GM18870 (cell line): ENCODE measurements around the gene GKN2.
"Not testable (repeated sequence)": the region's sequence is repeated elsewhere in the genome, so short reads cannot be mapped to it uniquely, and the experiment has no call there.

Experiments used
- ATAC-seq: cut with Tn5 transposase; IDR thresholded peaks from one replicate; pipeline ENCODE4 v1.9.1; 2021; ENCODE audit warnings: moderate library complexity; ENCODE audit not compliant: unreplicated experiment

GKN2 gene

DNA sequence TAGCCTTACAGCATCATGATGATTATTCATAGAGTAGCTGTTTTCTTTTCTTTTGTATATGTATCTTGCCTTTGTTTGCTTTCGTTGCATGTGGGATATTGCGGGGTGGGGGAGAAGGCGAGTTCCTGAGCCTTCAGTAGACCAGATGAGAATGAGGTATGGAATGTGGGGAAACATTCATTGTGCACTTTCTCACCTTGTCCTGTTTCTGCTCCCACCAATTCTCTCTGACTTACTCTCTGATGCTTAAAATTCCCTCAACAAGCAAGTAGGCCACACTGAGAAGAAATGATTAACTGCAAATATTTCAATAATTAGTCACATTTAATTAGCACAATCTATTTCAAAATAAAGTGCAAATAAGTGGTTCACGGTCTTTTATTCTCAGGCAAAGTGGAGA is 31.0 kb downstream of the GKN2 start:
- no peak for ATAC-seq

DNA sequence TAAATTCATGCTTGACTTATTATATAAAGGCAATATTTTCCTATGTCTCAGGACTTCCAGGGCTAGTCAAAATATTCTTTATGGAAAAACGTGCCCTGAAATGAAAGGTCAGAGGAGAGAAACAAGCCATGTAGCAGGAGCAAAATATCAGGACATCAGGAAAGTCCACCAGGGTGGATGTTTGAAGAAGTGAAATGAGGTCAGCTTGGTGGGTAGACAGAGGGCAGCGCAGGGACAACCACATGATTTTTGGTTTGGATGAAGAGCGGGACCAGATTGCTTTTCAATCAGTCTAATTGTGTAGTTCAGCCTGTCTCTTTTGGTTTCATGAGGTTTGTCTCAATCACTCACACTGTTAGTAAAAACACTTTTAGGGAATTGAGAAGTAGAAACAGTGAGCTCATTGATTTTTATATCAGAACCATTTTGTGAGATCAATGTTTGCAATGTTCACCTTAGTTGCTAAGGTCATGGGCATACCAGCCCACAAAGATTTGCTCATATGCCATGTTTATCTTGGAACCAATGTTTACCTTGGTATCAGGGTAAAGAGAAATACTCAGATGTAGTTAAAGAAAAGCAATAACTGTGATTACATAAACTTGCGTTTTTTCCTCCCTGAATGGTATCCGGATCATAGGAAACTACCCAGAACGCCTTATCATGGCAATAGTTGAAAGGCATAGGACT is 32.1 kb downstream of the GKN2 start:
- no peak for ATAC-seq

DNA sequence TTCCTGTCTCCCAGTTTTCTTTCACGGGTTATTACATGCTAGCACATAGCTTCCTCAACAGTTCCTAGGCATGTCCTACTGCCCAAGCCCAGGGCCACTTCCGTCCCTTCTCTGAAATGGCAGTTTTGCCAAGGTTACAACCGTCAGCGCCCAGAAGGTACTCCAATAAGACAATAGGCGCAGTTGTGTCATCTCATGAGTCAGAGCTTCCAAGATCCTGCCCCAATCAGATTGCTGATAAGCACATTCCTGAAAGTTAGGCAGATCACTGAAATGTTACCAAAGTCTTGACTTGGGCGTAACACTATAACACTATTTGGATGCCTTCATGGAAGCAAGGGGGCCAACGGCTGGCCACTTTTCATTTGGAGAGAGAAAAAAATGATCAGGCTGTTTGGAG is 34.2 kb downstream of the GKN2 start:
- ATAC-seq = no peak

DNA sequence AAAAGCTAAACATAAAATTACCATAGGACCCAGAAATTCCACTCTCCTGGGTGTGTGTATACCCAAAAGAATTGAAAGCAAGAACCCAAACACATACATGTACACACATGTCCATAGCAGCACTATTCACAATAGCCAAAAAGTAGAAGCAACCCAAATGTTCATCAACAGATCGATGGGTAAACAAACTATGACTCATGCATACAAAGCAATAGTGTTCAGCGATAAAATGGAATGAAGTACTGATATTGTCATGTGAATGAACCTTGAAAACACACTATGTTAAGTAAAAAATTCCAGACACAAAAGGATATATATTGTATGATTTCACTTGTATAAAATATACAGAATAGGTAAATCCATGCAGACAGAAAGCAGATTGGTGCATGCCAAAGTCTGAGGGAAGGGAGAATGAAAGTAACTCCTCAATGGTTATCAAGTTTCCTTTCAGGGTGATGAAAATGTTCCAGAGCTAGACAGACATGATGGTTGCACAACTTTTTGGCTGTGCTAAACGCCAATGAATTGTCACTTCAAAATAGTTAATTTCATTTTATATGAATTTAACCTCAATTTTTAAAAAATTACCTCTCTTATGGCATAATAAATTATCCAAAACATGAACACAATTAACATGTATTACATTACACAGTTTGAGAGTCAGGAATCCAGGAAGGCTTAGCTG is 35.5 kb downstream of the GKN2 start:
- no peak for ATAC-seq

DNA sequence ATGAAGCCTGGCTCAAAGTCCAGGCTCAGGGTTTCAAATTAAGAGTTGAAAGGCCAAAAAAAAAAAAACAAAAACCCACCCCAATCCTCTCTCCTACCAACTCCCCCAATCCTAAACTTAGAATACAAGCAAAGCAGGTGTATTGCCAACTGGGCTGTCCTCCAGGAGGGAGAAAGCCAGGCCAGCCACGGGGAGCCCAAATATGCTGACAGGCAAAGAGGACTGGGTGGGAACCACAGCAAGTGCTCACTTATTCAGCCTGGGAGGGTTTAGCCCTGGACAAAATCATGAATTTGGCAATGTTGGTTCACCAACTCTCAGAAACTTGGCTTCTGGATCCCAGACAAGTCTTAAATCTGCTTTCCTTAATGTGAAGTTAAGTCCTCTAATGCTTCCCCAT is 36.5 kb downstream of the GKN2 start:
- no peak for ATAC-seq

DNA sequence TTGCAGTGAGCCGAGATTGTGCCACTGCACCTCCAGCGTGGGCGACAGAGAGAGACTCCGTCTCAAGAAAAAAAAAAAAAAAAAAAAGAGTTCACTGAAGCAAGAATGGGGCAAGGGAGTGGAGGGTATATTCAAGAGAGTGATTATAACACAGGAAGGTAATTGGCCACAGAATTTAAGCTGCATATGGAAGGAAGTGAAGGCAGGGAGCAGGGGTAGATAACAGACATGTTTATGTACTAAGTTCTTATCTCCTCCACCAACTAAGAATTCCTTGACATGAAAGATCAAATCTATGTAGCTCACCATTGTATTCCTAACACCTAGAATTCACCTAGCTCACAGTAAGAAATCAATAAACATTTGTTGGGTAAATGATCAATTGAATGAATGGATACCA is 37.3 kb downstream of the GKN2 start:
- ATAC-seq = no peak

DNA sequence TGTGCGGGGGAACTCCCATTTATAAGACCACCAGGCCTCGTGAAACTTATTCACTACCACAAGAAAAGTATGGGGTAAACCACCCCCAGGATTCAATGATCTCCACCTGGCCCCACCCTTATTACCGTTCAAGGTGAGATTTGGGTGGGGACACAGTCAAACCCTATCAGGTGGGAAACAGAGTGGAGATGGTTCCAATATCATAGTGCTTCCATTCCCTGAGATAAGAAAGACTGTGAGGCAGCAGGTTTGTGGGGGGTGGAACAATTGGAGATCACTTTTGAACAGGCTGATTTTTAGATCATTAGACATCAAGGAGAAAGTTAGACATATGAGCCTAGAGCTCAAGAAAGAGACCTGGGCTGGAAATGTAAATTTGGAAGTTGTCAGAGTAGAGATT is 39.3 kb downstream of the GKN2 start:
- ATAC-seq = no peak

DNA sequence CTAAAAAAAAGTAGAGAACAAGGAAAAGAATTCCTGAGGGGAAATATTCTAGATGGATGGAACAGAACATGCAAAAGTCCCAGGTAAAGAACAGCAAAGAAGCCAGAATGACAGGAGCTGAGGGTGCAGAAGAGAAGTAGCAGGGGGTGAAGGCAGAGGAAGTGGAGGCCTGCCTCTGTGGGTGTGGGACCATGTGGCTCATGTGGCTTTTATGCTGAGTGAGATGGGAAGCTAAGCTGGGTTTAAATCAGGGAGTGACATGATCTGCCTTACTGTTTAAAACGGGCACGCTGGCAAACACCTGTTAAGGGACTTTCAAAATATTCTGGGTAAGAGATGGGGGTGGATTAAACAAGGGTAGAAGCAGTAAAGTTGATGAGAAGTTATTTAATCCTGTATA is 40.0 kb downstream of the GKN2 start:
- no peak for ATAC-seq

DNA sequence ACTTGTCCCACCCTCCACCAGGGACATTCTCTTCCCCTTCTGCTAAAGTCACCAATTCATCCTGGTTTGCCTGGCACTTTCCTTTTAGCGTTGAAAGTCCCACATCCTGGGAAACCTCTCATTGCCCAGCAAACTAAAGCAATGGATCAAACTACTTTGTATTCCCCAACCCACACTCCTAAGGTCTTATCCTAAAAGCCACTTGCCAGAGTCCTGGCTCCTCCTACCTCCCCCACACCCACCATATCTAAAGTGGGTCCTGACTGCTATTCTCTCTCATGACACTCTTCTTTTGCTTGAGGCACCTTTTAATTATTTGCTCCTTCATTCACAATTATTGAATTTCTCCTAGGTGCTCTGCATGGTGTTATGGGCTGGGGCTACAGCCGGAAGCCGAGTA is 40.6 kb downstream of the GKN2 start:
- ATAC-seq = no peak

DNA sequence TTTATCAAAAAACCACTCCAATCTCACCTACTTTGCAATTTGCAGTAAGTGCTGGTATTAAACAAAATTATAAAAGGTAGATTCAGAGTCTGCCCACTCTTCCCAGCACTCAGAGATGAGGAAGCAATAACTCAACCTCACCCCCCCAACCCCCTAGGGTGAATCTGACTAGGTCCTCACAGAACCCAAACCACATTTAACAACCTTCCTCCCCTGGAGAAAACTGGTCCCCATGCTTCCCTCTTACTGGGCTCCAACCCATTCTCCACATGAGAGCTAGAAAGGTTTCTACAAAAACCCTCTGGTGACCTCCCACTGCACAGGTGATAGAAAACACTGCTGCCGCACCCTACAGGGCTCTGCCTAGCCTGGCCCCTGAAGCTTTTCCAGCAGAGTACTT is 41.0 kb downstream of the GKN2 start:
- no peak for ATAC-seq

DNA sequence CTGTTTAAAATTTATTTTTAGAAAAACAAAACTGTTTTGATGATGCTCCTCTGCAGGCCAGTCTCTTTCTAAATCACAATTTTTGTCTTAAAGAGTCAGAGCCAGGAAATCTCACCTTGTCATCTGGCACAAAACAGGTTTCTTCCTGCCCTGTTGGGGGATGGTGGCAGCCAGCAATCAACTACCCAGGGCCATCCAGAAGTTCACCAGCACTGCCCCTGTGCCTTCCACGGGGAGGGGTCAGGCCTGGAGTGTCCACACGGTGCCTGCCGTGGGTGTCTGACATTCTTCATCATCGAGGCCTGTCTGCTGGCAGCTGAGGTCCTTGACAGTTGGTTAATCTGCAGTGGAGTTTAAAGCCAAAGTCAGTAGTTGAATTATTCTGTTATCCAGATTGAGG is 41.4 kb downstream of the GKN2 start:
- no peak for ATAC-seq

DNA sequence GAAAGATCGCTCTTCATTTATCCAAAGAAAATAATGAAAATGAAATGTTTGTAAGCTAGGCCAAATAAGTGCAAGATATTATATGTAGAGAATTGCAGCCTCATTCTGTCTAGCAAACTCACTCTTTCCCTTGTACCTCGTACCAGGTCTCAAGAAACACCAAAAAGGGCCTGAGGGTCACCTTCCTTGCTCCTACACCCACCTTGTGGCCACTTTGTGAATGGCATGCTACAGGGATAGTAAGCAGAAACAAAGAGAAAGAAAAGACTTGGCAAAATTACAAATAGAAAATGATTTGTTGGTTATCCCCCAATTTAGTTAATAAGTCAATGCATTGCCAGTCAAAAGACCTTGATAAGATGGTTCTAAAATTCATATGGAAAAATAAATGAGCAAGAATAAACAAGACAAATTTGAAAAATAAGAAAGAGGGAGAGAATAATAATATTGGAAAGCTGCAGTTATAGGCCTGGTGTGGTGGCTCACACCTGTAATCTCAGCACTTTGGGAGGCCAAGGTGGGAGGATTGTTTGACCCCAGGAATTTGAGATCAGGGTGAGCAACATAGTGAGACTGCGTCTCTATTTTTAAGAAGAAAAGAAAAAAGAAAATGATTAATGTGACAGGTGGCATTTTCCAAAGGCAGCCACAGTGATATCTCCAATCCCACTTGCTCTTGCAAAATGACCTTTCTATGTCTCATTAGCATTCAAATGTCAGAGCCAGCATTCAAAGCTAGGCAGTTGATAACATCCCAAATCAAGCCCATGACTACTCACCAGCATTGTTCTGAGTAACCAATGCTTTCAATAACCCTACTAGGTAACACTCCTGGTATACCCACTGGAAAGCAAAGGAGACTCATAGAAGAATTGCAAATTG is 42.7 kb downstream of the GKN2 start:
- no peak for ATAC-seq

DNA sequence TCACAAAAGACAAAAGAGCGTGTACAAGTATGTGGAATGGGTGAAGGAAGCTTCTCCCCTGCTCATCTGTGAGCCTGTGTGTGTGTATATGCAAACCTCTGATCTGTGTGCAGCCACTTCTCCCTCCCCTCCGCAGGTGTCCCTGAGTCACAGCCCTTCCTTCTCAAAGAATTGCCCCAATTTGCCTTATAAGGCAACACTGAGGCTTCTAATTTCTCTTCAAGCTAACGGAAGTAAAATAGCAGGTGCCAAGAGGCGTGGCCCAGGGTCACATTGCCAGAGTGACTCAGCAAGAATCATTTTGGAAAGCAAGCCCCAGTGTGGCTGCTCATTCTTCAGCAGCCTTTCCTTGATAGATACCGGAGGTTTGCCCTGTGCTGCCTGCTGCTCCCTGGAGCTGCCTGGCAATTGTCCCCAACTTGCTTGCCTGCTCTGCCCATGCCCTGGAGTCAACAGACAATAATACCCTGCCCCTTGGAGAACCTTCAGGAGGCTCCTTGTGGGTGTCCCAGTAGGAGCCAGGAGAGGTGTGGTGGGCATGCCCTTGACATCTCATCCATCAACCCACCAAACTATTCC is 44.2 kb downstream of the GKN2 start:
- peak; percentile 95 for ATAC-seq

DNA sequence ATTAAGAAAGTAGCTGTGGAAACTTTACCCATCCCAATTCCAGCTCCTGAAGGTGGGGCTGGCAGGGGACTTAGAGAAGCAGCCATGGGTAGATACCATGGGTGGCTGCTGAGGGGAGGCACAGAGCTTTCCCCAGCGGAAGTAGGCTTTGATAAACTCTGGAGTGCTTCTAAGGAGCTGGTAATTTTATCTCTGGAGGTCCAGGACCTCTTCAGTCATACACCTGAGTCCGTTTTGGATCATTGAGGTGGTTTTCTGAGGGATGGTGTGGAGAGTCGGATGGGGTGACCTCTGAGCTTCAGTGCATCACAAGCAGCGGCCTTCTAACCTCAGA is 44.8 kb downstream of the GKN2 start:
- peak; percentile 16 for ATAC-seq

DNA sequence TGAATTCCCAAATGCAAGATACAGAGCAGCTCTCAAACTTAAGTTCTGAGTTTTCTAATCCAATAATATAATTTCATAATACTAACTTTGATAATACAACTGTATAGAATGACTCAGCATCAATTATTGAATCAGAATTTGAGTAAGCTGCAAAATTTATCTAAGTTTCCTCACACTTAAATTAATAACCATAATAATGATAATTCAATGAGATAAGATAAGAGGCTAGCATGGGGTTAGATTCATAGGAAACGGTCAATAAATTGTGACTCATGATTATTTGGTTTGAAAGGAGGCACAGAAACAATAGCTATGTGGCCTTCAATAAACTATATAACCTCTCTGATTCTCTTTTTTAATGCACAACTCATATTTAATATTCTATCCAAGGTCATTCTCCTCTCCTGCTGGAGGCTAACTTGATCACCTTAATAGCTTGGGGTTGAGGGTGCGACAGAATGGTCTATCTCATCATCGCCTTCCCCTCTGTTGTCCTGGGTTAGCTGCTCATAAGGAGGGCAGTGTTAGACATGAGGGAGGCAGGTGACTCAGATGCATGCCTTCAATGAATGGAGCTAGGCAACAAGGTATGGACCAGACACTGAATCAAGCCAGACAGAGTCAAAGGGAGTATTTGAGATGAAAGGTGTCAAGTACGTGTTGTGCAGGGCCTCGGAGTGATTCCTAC is 45.3 kb downstream of the GKN2 start:
- no peak for ATAC-seq

DNA sequence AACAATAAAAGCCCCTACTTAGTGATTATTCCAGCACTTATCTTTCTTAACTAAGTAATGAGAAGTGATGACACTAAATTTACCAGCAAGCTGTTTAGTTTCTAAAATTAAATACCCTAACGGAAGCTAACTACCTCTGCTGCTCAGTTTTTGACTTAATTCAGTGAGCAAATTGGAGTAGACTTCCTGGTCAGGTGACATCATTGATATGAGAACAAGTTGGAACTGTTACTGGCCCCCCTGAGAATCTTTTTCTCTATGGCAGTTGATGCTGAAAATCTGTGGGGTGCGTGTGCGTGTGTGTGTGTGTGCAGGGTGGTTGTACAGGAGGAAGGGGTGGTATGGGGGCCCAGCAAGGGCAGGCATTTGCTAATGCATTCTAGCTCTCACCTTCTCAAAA is 46.0 kb downstream of the GKN2 start:
- no peak for ATAC-seq

DNA sequence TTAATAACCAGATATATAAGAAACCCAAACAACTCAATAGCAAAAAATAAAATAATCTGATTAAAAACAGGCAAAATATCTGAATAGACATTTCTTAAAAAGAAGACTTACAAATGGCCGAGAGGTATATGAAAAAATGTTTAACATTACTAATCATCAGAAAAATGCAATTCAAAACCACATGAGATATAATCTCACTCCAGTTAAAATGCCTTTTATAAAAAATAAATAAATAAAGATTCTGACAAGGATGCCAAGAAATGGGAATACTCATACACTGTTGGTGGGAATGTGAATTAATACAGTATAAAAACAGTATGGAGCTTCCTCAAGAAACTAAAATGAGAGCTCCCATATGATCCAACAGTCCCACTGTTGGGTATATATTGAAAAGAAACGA is 47.6 kb downstream of the GKN2 start:
- no peak for ATAC-seq

DNA sequence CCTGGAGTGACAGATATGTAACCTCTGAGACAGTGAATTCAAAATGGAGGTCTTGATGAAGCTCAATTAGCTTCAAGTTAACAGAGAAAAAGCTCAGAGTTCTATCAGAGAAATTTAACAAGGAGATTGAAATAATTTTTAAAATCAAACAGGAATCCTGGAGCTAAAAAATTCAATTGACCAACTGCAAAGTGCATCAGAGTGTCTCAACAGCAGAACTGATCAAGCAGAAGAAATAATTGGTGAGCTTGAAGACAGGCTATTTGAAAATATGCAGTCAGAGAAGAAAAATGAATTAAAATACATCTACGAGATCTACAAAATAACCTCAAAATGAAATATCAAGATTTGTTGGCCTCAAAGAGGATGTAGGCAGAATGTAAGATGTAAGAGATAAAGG is 51.1 kb downstream of the GKN2 start:
- no peak for ATAC-seq

DNA sequence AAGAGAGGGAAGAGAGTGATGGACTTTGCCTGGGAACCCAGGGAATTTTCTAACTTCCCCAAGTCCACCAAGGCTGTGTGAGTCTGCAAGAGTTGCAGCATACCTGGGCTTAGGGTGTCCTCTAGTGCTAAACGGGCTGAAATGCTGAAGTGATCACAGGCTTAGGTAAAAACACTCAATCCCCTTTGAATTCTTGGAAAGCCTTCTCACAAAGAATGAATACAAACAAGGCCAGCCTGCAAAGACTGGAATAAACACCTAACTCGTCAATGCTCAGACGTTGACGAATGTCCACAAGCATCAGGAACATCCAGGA is 51.5 kb downstream of the GKN2 start:
- ATAC-seq = no peak

DNA sequence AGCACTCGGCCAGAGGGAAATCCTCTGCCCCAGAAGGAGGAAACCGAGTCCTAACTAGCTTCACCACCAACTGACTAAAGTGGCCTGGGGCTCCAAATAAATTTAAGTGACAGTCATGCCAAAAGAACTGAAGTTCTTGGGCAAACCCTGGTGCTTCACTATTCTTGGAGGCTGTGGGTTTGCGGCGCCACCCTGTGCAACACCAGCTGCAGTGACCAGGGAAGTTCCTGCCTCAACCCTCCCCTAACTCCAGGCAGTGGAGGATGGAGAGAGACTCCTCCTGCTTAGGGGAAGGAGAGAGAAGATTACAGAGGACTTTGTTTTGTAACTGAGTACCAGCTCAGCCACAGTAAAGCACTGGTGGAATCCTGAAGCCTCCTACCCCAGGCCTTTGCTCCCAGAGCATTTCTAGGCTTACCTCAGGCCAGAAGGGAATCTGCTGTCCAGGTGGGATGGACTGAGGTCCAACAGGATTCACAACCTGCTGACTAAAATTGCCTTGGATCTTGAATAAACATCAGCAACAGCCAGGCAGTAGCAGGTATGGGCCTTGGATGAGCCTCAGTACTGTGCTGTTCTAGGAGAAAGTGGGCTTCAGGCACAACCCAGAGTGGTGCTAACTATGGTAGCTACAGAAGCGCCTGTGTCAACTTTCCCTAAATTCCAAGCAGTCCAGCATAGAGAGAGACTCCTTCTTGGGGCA is 52.0 kb downstream of the GKN2 start:
- ATAC-seq = no peak

DNA sequence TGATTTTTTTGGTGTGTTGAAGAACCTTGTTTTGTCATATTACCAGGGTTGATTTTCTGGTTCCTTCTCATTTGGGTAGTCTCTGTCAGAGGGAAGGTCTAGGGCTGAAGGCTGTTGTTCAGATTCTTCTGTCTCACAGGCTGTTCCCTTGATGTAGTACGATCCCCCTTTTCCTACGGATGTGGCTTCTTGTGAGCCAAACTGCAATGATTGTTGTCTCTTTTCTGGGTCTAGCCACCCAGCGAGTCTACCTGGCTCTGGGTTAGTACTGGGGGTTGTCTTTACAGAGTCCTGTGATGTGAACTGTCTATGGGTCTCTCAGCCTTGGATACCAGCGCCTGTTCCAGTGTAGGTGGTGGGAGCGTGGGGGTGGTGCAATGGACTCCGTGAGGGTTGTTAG is 56.7 kb downstream of the GKN2 start:
- not testable (repeated sequence) for ATAC-seq
